Measurements from ENCODE around the gene IL36RN.

- TF ChIP-seq, protein P1, sequence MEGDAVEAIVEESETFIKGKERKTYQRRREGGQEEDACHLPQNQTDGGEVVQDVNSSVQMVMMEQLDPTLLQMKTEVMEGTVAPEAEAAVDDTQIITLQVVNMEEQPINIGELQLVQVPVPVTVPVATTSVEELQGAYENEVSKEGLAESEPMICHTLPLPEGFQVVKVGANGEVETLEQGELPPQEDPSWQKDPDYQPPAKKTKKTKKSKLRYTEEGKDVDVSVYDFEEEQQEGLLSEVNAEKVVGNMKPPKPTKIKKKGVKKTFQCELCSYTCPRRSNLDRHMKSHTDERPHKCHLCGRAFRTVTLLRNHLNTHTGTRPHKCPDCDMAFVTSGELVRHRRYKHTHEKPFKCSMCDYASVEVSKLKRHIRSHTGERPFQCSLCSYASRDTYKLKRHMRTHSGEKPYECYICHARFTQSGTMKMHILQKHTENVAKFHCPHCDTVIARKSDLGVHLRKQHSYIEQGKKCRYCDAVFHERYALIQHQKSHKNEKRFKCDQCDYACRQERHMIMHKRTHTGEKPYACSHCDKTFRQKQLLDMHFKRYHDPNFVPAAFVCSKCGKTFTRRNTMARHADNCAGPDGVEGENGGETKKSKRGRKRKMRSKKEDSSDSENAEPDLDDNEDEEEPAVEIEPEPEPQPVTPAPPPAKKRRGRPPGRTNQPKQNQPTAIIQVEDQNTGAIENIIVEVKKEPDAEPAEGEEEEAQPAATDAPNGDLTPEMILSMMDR (IDR thresholded peaks at IDR 0.05; ENCODE audit: low read length) = no peak
- no peak for TF ChIP-seq EZH2 (optimal IDR thresholded peaks at IDR 0.05; ENCODE audit: low read depth, low read length)
- TF ChIP-seq EZH2phosphoT487 (IDR thresholded peaks at IDR 0.05; ENCODE audit: low read length) = no peak
These were observed 39.5 kb downstream of the IL36RN start for GRCh38 chr2:113098532-113098931.

All from MM.1S (cell line).